GM13976 (cell line): ENCODE measurements around the gene CENPL.
A peak's percentile ranks its signal among the peaks of the same experiment; 100 is the strongest.

Source experiments
- DNase-seq: peaks from one replicate; pipeline ENCODE4 v3.0.0; 2012; ENCODE audit warnings: low spot score
- CTCF ChIP-seq: IDR thresholded peaks from 2 replicates; pipeline ENCODE4 v1.5.1; 2012; ENCODE audit warnings: borderline replicate concordance, mild to moderate bottlenecking; ENCODE audit not compliant: insufficient read depth; ENCODE audit errors: extremely low read depth, missing control alignments, control extremely low read depth
- in situ Hi-C: fragments of 300-500 bp; cut with MboI; formaldehyde crosslinking; loops from one replicate; pipeline ENCODE4 v1.12.0; 2022; ENCODE audit warnings: low sequenced_read_pairs, mixed read lengths, inconsistent platforms; ENCODE audit not compliant: unreplicated experiment

The CENPL gene

GRCh38 chr1:173824315-173825081, at the start of gene CENPL, which contains the start of gene DARS2:
TSS of gene CENPL (minus strand) at chr1:173824883. CDS start at chr1:173811299, 13,584 bp downstream.
TSS of gene DARS2 (plus strand) at chr1:173824673. CDS start at chr1:173825230, 557 bp downstream.
- TF ChIP-seq CTCF = no peak
- in situ Hi-C loops = loop anchor here (10.0 to 25.0 kb wide), 2 partner anchors 390 to 1087 kb away; no protein-coding TSS in a partner anchor
- DNase-seq = peak; percentile 89

- no peak for TF ChIP-seq CTCF
- no peak for DNase-seq
- in situ Hi-C loops = no loop called here
Observed at GRCh38 chr1:173871500-173871899, 46.8 kb upstream of the CENPL start.

- TF ChIP-seq CTCF = no peak
- no peak for DNase-seq
- in situ Hi-C loops = no loop called here
Observed at GRCh38 chr1:173871091-173871490, 46.4 kb upstream of the CENPL start.

GRCh38 chr1:173870252-173871075, 45.8 kb upstream of the CENPL start:
- TF ChIP-seq CTCF = no peak
- in situ Hi-C loops = no loop called here
- DNase-seq = peak; percentile 64

- no peak for TF ChIP-seq CTCF
- no peak for DNase-seq
- in situ Hi-C loops = no loop called here
Observed at GRCh38 chr1:173869021-173869359, 44.3 kb upstream of the CENPL start.

GRCh38 chr1:173868266-173869020, 43.8 kb upstream of the CENPL start, which contains the start of gene ZBTB37:
TSS of gene ZBTB37 (plus strand) at chr1:173868380. CDS start at chr1:173870226, 1,846 bp downstream.
- peak; percentile 90 for DNase-seq
- peak; percentile 7 for TF ChIP-seq CTCF
- in situ Hi-C loops = no loop called here
